GM19023 (cell line): ENCODE measurements around the gene THSD7B.

Source experiments
- ATAC-seq: cut with Tn5 transposase; IDR thresholded peaks from one replicate; pipeline ENCODE4 v1.9.1; 2021; ENCODE audit warnings: mild to moderate bottlenecking, moderate library complexity; ENCODE audit not compliant: unreplicated experiment

The THSD7B gene

DNA sequence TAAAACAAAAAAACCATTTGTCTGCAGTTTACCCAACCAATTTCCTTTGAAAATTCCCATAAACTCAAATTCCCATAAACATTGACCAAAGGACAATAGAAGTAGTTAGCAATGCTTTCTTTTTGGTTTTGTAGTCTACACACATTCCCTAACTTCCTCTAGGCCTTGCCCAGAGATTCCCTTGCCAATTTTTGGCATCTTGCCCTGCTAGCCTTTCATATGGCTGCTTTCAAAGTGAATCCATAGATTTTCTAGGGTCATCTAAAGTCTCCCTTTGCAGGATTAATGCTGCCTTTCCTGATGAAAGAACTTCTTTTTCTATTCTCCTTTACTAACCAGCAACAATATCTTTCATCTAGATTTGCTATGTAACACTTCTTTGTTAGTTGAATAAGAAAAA is 33.4 kb downstream of the THSD7B start:
- ATAC-seq, result no peak

DNA sequence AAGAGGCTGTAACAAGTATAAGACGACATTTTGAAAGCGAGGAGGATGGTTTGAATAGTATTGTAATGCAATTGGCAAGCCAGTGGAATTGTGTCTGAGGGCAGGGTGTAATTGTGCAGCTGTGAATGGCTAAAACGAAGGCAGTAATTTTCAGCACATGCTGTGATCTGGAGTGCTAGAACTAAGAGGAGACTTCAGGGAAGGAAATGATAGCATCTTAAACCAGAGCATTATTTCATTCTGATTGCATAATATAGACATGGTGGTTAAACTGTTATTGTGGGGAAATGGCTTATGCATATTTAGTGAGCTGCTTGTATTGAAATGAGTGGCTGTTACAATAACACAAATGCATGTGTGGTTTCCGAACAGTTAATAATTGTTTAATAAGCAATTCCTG is 36.3 kb downstream of the THSD7B start:
- ATAC-seq, result no peak

GRCh38 chr2:136809998-136810397 is 44.7 kb downstream of the THSD7B start:
- ATAC-seq, result no peak

DNA sequence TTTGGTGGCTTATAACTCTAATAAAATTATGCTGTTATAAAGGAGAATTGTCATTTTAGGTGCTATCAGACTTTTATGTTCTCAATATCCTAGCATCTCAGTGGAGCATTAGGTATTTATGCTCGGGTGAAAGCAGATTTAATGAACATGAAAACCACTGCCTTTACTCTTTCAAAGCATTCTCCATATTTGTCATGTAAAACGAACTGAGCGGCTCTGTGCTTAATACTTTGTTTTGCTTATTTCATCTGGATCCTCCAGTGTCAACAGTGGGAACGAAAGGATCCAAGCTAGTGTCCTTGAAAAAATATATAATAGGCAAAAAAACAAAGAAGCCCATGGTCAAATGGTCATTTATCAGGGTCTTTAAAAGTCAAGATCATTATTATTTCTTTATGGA is 53.5 kb downstream of the THSD7B start:
- ATAC-seq, result no peak

- ATAC-seq, result no peak
Measured at GRCh38 chr2:136823291-136823690, 57.9 kb downstream of the THSD7B start.

DNA sequence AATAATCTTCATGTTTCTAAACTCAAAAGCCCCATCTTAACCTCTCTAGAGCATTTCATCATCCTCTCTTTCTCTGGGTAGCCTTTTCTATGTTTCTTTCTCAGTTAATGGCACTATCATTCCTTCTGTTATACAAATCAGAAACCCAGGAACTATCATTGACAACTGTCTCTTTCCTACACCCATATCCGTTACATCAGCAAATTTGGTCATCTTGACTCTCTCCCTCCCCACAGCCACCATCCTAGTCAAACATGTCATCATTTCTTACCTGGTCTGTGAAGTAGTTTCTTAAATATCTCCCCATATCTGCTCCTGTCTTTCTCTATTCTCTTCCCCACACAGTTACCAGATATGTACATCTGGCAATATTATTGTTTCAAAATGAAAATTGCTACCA is 62.8 kb downstream of the THSD7B start:
- no peak for ATAC-seq

GRCh38 chr2:136828774-136829173 is 63.4 kb downstream of the THSD7B start:
- ATAC-seq, result no peak

DNA sequence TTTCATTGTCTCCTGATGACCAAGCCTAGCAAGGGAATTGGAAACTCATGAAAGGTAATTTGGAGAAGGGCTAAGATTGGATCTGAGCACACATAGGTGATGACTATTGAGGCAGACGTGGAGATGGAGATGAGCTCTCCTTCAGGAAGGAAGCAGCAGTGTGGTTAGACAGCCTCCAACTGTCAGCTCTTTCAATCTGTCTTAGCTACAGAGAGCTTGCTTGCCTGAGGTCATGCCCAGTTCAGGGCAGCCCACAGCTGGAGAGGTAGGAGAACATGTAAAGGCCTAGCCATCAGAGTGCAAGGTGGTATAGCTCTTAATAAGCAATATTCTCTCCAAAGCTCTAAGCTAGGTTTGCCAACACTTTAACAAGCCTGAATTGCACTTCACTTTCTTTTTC is 79.2 kb downstream of the THSD7B start:
- ATAC-seq, result no peak

- ATAC-seq, result no peak
Measured at GRCh38 chr2:136858656-136859055, 93.3 kb downstream of the THSD7B start.

DNA sequence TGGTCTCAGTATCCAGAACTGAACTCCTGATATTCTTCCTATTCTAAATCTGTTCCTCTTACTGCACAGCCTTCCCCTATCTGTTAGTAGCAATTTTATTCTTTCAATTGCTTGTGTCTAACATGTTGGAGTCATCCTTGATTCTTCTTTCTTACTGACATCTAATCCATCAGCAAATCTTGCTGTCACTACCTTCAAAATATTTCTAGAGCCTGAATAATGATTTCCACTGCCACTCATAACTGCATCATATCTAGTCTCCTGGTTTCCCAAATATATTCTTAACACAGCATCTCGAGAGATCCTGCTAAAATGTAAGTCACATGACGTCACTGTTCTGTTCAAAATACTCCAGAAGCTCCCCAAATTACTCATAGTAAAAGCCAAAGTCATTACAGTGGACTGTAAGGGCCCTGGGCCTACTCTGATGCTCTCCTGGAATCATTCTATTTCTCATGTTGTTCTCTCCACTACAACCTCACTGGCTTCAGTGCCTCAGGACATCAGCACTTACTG is 95.2 kb downstream of the THSD7B start:
- ATAC-seq, result no peak

- no peak for ATAC-seq
Measured at GRCh38 chr2:136863468-136863867, 98.1 kb downstream of the THSD7B start.

GRCh38 chr2:136863874-136864273 is 98.5 kb downstream of the THSD7B start:
- no peak for ATAC-seq

DNA sequence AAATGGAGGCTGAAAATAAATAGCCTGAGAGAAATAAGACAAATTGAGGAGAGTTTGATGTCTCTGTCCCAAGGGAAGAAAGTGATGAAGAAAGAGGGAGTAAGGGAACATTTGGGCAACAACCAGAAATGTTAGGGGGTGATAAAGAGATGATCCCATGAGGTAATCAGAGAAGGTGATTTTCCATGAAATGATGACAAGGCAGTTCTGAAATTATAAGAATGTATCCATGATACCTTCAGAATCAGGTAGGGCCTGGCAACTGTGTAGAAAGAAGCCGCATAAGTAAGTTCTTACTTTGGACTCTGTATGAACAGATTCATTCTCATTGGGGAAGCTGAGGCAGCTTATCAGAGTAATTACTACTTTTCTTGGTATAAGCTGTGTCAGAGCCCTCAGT is 106.1 kb downstream of the THSD7B start:
- ATAC-seq, result no peak

DNA sequence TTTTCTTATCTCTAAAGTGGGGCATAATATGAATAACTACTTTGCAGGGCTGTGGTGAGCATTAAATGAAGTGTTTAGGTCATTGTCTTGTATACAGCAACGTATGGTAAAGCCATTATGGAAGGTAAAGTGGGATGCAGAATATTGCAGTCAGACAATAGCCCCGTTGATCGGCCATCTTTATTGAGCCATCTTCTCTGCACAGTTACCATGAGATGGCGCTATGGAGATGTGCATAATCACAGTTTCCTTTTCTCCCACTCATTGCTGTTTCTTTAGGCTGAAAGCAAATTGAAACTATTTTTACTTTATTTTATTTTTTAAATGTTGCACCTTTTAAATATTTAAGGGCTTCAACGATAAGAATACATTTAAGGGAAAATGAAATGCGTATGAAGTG is 108.9 kb downstream of the THSD7B start:
- no peak for ATAC-seq

GRCh38 chr2:136891100-136891499 is 125.8 kb downstream of the THSD7B start:
- ATAC-seq, result no peak

DNA sequence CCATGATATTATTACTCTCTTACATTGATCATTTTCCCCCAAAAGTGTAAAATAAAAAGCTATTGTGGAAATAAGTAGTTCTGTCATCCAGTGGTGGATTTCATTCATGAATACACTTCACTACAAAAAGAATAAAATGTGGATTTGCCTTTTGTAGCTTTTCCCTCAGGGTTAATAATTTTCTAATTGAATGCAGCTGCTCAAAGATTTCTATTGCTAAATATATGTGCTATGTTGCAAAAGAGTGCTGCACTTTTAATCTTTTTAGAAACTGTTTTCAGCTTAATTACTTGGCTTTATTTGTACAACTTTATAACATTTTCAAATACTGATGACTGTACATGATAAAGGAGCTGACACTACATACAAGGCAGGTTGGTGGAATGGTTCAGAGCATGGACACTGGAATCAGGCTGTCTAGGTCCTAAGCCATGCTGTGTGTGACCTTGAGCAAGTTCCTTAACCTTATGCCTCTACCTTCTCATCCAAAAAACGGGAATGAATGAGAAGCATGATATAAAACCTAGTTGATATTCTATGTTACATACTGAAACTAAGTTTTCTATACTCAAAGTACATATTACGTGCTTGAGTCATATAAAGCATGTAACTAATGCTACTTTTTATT is 128.8 kb downstream of the THSD7B start:
- no peak for ATAC-seq

- no peak for ATAC-seq
Measured at GRCh38 chr2:136901732-136902131, 136.4 kb downstream of the THSD7B start.

DNA sequence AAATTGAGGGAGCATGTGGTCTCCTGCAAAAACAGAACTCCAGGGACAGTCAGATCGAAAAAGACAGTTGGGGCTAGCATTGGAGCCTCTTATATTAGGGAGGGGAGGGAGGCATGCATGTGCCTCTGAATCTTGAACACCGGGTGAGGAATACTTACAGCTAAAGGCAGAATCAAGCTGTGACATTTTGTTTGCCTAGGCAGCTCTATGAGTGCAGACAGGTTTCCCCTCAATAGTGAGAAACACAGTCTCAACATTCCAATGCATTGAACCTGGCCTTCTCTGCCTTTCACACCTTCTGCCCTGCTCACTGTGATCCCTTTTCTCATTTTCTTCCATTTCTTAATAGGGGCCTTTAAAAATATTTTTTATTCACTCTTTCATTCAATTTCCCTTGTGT is 140.4 kb downstream of the THSD7B start:
- ATAC-seq, result no peak

DNA sequence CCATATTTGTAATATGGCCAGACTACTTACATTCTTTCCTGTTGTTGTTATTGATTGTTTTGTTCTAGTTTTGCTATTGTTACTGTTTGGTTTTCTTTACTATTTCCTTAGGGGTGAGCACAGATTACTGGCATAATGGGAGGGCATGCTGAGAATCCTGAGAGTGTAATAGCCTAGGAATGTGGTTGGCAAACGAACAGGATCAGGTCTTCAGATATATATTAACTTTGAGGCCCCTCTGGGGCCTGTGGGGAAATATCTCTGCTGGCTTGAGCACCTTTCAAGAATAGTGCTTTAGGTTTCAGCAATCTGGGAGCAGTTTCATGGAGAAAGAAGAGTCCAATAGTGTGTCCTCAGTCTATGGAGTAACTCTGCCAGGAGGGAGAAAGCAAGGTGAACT is 144.4 kb downstream of the THSD7B start:
- no peak for ATAC-seq

DNA sequence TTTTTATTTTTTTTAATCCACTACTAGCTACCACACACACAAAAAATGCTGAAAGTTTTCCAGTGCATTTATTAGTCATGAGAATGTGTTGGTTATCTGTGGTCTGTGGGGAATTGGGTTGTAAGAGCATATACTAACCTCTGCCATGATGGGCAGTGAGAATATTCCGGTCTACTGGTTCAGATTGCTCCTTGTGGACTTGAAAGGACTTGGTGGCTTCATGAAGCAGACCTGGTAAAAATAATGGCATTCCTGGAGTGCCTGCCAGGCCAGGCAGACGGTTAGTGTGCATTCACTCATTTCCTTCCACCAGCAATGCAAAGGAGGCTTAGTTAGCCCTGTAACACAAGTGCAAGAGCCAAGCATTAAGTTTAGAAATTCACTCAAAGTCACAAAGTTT is 150.8 kb downstream of the THSD7B start:
- no peak for ATAC-seq

DNA sequence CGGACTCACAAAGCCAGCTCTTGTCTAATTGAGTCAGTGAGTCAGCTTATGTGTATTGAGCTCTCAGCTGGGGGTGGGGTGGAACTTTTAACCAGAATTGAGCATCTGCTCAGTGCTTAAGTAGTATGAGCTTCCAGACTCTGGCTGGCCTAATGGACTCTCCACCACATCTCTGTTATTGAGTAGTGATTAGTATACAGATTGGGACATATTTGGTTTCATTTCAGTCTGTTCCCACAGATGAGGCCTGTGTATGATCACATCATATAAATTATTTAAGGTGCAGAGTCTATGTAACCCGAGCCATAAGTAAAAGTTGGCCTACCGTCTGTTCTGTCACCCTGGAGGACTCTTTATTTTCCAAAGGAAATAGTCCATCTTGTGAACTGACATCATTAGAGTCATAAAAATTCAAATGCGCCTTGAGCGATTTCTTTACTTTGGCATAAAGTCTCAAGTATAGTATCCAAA is 152.1 kb downstream of the THSD7B start:
- no peak for ATAC-seq

DNA sequence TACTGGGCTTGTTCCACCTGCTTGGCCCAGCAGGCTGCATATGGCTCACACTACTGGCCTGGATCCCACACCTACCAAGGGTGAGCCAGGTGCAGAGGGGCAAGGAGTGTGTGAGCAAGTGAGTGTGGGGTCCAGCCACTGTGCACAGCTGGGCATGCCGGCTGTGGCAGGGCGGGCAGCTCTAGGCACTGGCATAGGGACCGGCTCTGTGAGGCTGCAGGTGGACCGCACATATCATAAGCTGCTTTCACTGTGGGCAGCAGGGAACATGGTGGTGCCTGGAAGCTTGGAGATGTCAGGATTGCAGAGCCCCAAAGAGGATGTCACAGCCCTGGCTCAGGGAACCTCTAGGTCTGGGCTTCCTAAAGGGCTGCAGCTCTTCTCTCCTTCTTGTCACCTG is 154.3 kb downstream of the THSD7B start:
- no peak for ATAC-seq

DNA sequence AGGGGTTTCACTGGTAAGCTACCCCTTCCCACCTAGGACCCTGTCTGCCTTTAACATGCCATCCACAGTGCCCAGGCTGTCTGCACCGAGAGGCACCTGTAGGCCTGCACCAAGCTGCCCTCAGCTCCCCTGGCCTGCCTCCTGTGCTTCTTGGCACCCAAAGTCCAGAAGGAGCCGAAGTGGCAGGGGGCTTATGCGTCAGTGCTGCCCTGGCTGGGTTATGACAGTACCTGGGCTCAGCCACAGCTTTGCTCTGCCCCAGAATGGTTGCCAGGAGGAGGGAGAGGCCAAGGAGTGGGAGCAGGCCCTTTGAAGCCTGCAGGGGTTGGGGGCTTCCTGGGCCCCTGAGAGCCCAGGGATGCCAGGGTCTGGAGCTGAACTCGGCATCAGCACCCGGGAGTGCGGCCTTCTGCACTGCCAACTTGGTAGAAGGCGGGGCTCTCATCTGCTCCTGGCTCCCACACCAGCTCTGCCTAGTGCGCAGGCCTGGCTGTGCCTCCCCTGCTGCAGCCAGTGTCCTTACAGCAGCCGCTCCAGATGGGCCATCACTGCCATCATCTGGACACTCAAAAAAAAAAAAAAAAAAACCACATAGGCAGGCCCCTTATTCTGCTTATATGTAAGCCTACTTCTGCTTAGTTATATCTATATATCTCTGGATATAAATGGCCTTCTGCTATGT is 155.4 kb downstream of the THSD7B start:
- no peak for ATAC-seq
